Activated T-cell treated with anti-CD3 and anti-CD28 coated beads for 24 hours (primary cell): ENCODE measurements around the gene CD82.
"Not testable (repeated sequence)": the region's sequence is repeated elsewhere in the genome, so short reads cannot be mapped to it uniquely, and the experiment has no call there.

Experiments used
- DNase-seq: peaks from one replicate; pipeline ENCODE4 v3.0.0-alpha.2; 2020; ENCODE audit warnings: low read depth

Gene CD82

DNA sequence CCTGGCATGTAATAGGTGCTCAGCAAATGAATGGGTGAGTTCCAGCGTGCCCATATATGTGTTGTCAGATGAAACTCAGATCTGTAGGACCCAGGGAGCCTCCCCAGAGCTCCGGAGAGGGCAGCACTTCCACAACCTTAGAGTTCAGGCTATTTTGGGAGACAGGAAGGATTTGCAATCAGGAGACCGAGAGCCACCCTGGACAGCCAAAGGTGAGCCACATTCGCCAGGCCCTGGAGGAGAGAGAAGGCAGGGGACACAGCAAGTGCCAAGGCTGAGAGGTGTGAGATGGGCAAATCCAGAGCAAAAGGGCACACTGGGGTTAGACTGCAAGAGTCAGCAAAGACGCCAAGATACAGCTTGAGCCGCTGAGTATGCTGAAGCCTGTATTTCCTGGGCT is 66.4 kb downstream of the CD82 start:
- DNase-seq: no peak

DNA sequence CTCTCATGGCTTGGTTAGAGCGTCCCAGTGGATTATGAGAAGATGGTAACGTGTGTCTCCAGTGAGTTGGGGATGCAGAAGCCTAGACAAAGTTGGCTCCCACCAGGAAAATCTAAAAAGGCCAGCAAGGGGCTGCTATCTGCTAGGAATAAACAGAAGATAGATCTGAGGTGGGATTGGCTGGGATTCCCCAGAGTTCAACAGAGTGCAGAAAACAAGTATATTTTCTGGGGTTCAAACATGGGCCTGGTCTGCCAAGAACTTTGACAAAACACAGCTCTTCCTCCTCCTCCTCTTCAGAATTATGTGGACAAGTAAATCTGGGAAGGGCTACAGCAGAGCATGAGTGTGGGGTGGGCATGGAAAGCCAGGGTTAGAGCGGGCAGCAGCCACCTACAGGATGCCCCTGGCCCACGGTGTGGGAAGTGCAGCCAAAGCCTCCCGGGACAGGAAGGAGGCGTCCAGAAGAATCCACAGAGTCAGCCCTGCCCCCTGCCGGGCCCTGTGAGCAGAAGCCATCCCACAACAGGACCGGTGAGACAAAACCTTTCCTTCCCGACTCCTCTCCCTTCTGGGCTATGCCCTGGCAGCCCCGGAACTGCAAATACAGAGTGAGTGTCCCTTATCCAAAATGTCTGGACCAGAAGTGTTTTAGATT is 67.1 kb downstream of the CD82 start:
- DNase-seq: no peak

DNA sequence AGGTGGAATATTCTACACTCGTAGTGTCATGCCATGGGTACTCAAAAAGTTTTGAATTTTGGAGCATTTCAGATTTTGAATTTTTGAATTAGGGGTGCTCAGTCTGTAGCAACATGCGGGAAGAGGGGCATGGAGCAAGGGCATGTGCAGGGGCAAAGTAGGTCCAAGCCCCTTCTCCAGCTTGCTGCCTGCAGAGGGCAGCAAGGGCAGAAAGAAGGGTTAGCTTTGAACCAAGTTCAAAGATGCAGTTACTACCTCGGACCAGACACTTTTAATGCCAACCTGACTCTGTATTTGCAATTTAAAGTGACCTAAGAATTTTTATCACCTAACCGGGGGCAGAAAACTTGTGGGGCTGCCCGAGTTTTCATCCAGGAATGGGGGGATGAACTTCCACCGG is 68.2 kb downstream of the CD82 start:
- no peak for DNase-seq

- DNase-seq: no peak
Measured at GRCh38 chr11:44634401-44635281, 69.2 kb downstream of the CD82 start.

- DNase-seq: no peak
Measured at GRCh38 chr11:44637487-44637886, 72.0 kb downstream of the CD82 start.

GRCh38 chr11:44638032-44638431 is 72.6 kb downstream of the CD82 start:
- no peak for DNase-seq

DNA sequence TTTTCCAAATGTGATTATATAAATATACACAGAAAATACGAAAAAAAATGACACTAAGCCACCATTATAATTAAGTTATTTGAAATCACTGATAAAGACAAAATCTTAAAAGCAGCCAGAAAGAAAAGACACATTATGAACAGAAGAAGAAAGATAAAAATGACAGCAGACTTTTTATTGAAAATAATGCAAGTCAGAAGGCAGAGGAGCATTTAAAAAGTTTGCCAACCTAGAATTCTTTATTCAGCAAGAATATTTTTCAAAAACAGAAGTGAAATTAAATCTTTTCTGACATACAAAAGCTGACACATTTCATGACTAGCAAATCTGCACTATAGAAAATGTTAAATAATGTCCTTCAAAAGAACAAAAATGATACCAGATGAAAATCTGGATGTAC is 77.8 kb downstream of the CD82 start:
- no peak for DNase-seq

GRCh38 chr11:44645827-44646226 is 80.4 kb downstream of the CD82 start:
- no peak for DNase-seq

GRCh38 chr11:44647255-44647955 is 81.9 kb downstream of the CD82 start:
- DNase-seq: not testable (repeated sequence)

- no peak for DNase-seq
Measured at GRCh38 chr11:44648109-44648508, 82.6 kb downstream of the CD82 start.

DNA sequence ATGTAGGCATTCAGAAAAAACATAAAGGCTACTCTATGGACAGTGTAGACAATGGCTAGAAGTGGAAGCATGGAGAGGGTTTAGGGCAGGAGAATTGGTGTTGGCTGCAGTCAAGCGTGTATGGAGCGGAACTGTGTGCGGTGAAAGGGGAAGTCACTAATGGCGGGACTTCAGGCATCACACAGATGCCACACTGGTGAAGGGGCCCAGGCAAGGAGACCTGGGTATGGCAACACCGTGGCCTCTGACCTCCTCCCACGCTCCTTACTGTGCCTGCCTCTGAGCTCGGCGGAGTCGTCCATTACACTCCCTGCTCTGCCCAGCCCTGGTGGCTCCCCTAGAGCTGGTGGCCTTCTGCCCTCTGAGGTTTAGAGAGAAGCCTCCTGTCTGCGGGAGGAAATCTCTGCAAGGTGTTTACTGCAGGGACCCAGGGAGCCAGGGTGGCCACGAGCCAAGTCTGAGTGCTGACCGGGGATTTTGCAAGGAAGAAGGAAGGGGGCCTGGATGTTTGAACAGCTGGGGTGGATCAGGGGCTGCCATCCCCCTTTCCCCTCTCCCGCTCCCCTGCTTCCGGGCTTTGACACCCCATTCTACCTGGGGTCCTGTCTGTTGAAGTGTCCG is 86.2 kb downstream of the CD82 start:
- DNase-seq: no peak

GRCh38 chr11:44652901-44653644 is 87.6 kb downstream of the CD82 start:
- DNase-seq: no peak

DNA sequence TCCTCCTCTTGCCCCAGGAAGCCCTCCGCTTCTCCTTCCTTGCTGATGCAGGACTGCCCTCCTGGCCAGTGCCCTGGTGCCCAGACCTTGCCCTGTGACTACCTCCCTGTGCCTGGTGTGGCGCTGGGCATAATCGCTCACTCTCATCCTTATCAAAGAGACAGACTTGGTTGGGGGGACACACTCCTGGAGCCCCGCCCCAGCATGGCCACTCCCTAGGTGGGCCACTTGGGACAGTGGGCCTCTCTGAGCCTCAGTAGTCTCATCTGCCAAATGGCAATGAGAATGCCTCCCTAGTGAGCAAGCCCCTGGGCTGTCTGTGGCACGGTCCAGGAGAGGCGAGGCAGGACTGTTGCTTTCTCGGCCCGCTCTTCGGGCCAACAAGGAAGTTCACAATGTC is 88.6 kb downstream of the CD82 start:
- no peak for DNase-seq

DNA sequence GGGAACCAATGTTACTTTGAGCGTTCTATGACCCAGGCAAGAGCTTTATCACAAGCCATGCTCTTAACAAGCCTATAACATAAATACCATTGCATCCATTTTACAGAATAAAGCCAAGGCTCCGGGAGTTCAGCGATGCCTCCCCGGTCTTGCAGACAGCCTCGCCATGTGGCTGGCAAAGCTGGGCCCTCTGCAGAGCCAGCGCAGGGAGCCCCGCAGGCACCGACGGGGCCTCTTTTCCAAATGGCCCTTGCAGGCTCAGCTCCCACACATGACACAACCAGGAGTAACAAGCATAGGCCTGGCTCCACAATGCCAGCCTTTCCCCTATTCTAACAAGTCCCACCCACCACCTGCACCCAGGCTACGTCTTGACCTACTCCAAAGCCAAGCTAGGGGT is 89.1 kb downstream of the CD82 start:
- no peak for DNase-seq

GRCh38 chr11:44657836-44658505 is 92.5 kb downstream of the CD82 start:
- no peak for DNase-seq

GRCh38 chr11:44658506-44658850 is 93.0 kb downstream of the CD82 start:
- DNase-seq: no peak

DNA sequence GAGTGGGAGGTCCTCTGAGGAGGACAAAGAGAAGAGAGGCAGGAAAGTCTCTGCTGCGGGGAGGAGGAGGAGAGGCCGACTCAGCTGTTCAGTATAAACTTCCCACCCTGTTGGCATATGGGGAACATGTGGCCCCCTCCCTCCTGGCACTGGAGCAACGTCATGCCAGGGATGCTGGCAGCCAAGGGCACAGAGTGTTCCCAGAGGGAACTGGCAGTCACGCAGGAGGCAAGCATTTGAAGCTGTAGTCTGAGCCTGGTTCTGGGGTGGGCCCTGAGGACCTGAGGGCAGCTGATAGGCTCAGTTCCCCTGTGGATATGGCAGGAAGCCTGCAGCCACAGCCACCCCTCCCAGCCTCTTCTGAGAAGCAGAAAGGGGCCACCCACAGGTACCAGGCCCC is 94.2 kb downstream of the CD82 start:
- DNase-seq: no peak

DNA sequence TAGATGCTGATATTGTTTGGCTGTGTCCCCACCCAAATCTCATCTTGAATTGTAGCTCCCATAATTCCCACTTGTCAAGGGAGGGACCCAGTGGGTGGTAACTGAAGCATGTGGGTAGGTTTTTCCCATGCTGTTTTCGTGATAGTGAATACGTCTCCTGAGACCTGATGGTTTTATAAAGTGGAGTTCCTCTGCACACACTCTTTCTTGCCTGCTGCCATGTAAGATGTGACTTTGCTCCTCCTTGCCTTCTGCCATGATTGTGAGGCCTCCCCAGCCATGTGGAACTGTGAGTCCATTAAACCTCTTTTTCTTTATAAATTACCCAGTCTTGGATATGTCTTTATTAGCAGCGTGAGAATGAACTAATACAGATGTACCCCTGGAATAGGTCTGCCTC is 95.1 kb downstream of the CD82 start:
- DNase-seq: not testable (repeated sequence)

DNA sequence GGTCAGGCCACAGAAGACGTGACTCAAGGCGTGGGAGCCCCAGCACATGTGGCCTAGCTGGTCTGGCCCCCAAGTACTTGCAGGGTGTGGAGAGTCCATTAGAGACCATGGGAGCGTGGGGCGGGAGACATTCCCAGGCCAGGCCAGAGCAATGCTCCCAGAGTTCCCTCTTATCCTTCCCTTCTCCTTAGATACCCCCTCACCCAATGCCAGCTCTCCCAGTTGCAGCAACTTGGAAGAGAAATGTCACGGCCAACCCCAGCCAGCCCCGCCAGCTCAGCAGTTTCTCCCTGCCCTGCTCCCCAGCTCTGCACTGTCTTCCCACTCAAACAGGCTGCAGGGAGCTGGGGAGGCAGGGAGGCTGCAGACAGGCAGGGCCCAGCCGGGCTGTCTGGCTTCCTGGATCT is 95.9 kb downstream of the CD82 start:
- no peak for DNase-seq
